Measurements from ENCODE around the gene PGC.

The PGC gene

DNA sequence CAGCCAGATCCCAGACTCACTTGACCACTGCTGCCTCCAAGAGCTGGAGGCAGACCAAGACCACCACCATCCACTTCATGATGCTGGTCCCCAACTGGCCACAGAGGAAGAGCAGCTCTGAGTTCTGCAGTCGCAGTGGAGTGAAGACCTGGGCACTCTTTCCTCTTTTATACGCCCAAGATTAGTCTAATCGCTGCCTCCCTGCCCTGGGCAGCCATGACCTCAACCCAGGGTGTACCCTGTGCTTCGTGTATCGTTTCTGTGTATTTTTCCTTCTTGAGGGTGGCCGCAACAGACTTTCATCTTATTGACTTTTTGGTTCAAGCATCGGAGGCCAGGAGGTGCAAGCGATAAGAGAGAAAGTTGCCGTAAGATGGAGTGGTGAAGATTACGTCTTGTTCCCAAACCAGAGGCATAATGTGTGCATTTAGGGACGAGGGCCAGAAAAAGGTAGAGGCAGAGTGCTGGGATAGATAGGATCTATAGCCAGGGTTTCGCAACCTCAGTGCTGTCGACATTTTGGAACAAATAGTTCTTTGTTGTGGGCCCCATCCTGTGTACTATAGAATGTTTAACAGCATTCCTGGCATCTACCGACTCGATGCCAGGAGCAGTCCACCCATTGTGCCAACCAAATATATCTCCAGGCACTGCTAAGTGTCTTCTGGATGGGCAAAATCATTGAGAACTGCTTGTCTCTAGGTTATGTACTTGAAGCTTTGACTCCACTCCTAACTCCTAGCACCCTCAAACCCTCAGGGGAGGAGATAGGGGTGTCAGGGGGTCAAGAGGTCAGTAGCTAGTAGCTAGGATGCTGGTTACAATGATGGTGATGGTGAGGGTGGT is at the start of gene PGC:
Gene PGC, minus strand, starts transcription at position 142 of the 846 bp plus-strand sequence. Its CDS starts 63 bp downstream, at position 79.
- DNase-seq = no peak

DNA sequence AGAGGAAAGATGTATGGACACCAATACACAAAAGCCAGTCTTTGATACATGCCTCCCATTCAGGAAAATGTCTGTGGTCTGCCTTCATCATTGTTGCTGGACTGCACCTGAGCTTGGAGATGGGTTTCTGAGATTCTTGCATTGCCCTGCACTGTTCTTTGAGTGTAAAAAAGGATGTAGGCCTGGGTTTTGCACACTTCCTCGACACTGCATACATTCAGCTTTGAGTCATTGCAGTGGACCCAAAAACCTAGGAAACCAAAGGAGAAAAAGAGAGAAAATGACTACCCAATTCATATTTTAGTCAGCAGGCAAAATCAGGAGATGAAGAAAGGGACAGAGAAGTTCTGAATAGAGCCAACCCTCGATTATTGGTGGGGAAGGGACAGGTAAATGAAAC is 49.3 kb upstream of the PGC start:
- DNase-seq = no peak

- DNase-seq = no peak
Measured at GRCh38 chr6:41791984-41792383, 44.8 kb upstream of the PGC start.

DNA sequence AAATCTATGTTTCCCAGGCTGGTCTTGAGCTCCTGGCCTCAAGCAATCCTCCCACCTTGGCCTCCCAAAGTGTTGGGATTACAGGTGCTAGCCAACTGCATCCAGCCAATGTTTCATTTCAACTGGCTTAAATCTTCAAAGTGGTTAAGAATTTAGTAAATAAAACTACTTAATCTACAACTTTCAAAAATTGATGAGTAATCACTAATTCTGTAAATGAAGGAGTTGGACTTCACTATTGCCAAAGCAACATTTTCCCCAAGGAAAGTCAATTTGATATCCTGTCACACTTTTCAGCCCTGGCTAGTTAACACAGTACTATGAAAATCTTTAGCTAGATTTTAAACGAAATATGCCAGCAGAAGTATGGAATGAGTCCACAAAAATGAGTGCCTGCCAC is 44.1 kb upstream of the PGC start:
- no peak for DNase-seq

DNA sequence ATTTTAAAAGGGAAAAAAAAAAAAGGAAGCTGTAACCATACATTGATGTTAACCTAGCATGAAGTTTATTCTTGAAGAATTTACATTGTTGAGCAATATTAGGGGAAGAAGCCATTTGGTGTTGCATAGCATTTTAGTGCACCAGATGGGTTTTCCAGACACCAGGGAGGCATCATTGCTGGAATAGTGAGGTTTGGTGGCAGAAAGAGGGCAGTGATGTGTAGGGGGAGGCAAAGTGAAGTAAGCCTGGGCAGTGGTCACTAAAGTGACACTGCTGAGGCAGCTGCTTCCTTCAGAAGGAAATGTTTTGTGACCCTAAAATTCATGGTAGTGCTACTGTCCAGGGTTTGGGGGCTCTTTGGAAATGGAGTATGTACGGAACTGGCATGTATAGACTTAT is 42.8 kb upstream of the PGC start:
- no peak for DNase-seq

DNA sequence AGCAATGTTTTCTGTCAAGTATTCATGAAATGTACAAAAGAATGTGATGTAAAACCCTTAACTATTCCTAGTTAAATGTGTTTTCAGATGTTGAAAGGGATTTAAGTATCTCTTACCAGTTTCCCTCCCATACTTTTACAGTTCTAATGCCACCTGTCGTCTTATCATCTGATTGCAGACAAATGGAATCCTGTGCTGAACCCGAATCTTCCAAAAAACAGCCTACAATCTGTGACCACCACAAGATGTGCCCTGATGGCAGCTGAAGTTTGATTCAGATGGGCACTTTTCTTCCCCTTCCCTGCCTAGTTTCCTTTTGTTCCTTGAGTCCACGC is 42.2 kb upstream of the PGC start:
- no peak for DNase-seq

- peak; percentile 78 for DNase-seq
Measured at GRCh38 chr6:41787219-41787917, 40.2 kb upstream of the PGC start, which contains the start of gene TOMM6. TSS of gene TOMM6 (plus strand) at chr6:41787694. CDS start at chr6:41787698, 4 bp downstream.

DNA sequence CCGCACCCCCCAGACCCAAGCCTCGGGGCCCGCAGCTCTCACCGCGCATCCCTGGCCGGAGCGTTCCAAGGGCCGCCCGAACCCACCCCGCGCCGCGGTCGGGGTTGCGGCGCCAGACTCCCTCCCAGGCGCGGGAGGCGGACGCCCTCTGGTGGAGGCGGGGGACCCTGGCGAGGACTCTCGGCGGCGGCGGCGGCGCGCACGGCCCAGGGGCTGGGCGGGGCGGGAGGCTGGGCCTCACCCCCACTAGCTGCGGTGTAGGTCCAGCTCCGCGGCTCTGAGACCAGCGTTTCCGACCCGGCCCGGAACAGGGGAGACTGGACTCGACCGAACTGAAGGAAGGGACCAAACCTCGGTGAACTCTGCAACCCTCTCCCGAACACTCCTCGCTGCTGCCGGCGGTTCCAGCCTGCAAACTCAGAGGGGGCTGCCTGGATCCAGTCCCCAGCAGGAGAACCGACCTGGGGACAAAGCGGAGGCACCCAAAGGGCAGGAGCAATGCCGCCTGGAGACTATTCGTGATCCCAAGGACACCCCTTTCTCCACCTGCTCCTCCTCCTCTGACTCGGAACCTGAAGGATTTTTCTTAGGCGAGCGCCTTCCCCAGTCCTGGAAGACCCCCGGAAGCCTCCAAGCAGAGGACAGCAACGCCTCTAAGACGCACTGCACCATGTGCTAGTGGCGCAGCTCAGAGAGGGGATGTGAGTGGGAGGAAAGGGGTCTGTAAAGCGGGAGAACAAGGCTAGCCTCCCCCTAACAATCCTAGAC is 39.4 kb upstream of the PGC start:
- DNase-seq = peak; percentile 19

GRCh38 chr6:41785689-41786450 is 38.7 kb upstream of the PGC start:
- no peak for DNase-seq

- no peak for DNase-seq
Measured at GRCh38 chr6:41785254-41785653, 38.1 kb upstream of the PGC start.

DNA sequence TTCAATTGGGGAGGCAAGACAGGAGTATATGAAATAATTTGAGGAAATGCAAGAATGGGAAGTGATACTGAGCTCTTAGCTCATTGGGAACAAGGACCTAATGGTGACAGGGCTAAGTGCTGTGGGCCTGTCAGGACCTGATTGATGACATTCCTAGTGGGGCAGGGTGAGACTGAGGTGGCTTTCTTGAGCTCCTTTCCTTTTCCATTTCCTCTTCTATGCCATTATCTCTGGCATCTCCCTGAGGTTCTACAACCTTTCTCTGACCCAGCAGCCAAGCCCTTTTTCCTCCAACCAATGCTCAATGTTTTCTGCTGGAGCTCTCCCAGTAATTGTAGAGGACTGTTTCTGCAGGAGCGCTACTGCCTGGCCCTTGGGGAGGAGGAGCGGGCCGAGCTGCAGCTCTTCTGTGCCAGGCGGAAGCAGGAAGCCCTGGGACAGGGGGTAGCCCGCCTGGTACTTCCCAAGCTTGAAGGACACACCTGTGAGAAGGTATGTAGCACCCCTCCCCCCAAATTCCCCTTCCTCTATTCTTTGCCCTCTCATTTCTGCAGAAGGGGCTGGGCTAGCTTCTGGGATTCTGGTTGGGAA is 37.5 kb upstream of the PGC start:
- no peak for DNase-seq

GRCh38 chr6:41783106-41783780 is 36.0 kb upstream of the PGC start:
- no peak for DNase-seq

- DNase-seq = no peak
Measured at GRCh38 chr6:41781366-41781730, 34.2 kb upstream of the PGC start.

- no peak for DNase-seq
Measured at GRCh38 chr6:41780551-41781365, 33.6 kb upstream of the PGC start, which contains the start of gene PRICKLE4. TSS of gene PRICKLE4 (plus strand) at chr6:41780782. CDS start at chr6:41783474, 2,692 bp downstream.

- peak; percentile 48 for DNase-seq
Measured at GRCh38 chr6:41779788-41780550, 32.8 kb upstream of the PGC start, which contains the start of gene FRS3. TSS of gene FRS3 (minus strand) at chr6:41779900. CDS start at chr6:41776987, 2,913 bp downstream.

DNA sequence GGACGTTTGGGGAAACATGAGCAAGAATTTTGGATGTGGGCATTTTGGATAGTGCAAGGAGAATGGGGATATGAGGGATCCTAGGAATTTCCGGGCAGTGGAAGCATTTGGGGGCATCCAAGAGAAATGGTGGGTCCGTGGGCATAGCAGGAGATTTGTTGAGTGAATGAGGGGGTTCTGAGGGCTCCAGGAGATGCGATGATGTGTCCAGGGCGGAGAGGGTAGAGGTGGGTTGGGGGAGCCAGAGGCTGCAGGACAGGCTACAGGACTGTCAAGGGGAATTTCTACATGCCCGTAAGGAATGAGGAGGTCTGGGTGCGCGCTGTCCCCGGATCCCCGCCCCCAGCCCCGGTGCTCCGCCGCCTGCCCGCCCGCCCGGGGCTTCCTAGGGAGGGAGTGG is 32.1 kb upstream of the PGC start:
- DNase-seq = no peak

- DNase-seq = no peak
Measured at GRCh38 chr6:41778895-41779294, 31.7 kb upstream of the PGC start.

GRCh38 chr6:41777551-41778285 is 30.5 kb upstream of the PGC start:
- no peak for DNase-seq

DNA sequence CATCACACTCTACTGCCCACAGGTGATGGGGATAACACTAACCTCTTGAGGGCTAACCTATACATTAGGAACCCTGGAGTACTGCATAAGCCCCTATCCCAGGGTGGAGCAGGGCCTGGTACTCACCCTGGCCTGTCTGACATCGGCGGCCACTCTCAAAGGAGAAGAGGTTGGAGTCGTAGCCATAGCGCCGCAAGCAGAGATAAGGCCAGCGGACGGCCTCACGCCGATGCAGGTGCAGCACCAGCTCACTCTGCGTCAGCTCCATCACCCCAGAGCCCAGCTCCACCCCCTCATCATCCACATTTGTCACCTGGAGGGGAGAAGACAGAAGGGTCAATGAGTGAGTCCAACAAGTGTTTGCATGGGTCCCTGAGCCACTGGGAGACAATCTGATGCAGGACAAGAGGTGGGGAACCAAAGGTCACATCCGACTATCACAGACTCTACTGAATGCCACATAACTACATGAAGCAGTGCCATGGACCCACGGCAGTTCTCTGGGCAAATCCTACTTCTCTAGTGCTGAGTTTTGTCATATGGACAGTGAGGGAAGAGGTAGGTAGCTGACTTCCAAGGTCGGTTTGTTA is 28.2 kb upstream of the PGC start:
- DNase-seq = no peak
